RWPE1 (cell line): ENCODE results near the gene GRIK2.

ENCODE experiments used
- CTCF ChIA-PET: fragments of 350-600 bp; sonication (Branson Sonifier 250); formaldehyde crosslinking; extraction: SDS; loops from one replicate; lab custom pipeline; 2021; lab: Yijun Ruan, JAX
- POLR2A ChIA-PET: fragments of 400-600 bp; formaldehyde crosslinking; extraction: SDS; loops from one replicate; lab custom pipeline; 2020; ENCODE audit warnings: antibody characterized with exemption; ENCODE audit not compliant: low non-redundant PET; lab: Yijun Ruan, JAX
- DNase-seq: peaks from one replicate; pipeline ENCODE4 v3.0.0; 2012; ENCODE audit warnings: low spot score
- H3K27ac ChIP-seq: fragments of 450-650 bp; 2 replicates; pipeline ENCODE4 v1.5.1; 2017
- TF ChIP-seq, protein P1 (sequence below): fragments of 450-650 bp; conservative IDR thresholded peaks from 2 replicates; pipeline ENCODE4 v1.5.1; 2017; ENCODE audit warnings: low read depth, mild to moderate bottlenecking

The GRIK2 gene

DNA sequence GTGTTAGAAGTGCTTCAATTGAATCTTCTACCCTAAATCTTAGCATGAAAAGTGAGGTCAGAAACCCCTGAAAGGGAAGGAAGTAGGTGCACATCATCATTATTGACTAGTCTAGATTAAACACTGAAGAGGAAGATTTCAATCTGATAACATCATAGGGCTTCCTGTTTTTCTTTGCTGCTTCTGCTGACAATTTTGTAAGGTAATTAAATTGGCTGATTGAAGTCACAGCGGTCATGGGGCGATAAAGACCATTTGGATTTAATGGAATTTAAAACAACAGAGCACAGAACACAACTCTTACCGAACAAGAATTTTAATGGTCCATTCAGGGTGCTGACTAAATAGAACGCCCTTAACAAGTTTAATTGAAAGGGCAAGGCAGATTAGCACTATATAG, 11.3 kb downstream of the GRIK2 start:
- ChIA-PET CTCF (no interaction called here), POLR2A (no interaction called here)
- TF ChIP-seq, protein P1, sequence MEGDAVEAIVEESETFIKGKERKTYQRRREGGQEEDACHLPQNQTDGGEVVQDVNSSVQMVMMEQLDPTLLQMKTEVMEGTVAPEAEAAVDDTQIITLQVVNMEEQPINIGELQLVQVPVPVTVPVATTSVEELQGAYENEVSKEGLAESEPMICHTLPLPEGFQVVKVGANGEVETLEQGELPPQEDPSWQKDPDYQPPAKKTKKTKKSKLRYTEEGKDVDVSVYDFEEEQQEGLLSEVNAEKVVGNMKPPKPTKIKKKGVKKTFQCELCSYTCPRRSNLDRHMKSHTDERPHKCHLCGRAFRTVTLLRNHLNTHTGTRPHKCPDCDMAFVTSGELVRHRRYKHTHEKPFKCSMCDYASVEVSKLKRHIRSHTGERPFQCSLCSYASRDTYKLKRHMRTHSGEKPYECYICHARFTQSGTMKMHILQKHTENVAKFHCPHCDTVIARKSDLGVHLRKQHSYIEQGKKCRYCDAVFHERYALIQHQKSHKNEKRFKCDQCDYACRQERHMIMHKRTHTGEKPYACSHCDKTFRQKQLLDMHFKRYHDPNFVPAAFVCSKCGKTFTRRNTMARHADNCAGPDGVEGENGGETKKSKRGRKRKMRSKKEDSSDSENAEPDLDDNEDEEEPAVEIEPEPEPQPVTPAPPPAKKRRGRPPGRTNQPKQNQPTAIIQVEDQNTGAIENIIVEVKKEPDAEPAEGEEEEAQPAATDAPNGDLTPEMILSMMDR: no peak
- no peak for DNase-seq
- no peak overlapping the region for H3K27ac ChIP-seq

DNA sequence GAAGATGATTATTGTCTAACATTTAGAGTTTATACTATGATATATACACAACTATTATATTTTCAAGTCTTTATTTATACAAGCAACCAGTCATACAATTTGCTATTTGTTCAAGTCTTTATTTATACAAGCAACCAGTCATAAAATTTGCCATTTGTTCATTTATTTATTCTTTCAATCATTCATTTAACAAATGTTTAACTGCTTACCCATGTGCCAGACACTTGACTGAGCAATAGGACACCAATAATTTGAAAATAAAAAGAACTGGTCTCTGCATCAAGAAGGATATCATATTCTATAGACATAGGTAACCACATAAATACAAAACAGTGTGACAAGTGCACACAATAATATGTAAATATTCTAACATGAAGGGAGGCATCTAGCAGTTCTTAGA, 20.3 kb downstream of the GRIK2 start:
- TF ChIP-seq, protein P1: no peak
- no peak for DNase-seq
- no peak overlapping the region for H3K27ac ChIP-seq
- ChIA-PET POLR2A (no interaction called here), CTCF (no interaction called here)

DNA sequence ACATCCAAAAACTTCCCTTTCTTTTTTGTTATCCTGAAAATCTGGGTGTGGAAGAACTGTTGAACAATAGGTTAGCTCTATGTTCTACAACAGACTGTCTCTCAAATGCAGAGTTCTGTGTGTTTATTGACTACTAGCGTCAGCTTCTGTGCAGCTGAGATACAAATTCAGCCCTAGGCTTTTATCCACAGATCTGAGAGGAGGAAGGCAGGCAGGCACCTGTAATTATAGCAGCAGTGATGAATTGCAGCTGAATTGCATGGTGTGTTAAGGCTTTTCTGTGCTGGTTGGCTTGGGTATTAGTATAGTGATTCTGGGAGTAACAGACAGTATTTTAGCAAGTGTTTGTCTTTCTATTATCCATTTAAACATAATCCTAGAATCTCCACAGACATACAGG, 24.4 kb downstream of the GRIK2 start:
- POLR2A ChIA-PET: no interaction called here
- no peak for DNase-seq
- TF ChIP-seq, protein P1: no peak
- no peak overlapping the region for H3K27ac ChIP-seq
- CTCF ChIA-PET: no interaction called here

DNA sequence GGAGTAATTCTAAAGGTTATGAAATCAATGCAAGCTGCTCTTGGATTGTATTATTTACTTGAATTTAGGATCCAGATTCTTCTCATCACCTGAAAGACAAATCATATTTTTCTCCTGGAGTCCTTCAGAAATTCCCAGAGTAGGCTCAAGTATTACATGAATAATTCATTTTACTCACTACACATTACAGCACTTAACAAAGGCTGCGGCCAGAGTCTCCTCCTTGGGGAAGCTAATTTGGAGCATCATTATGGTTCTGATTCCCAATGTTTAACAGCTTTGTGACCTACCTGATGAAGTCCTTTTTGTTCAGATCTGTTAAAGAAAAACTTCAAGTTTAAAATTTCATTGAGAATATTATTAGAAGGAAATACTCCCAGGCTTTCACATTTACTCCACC, 28.7 kb downstream of the GRIK2 start:
- no peak for DNase-seq
- ChIA-PET POLR2A (no interaction called here), CTCF (no interaction called here)
- TF ChIP-seq, protein P1: no peak
- H3K27ac ChIP-seq: no peak overlapping the region

DNA sequence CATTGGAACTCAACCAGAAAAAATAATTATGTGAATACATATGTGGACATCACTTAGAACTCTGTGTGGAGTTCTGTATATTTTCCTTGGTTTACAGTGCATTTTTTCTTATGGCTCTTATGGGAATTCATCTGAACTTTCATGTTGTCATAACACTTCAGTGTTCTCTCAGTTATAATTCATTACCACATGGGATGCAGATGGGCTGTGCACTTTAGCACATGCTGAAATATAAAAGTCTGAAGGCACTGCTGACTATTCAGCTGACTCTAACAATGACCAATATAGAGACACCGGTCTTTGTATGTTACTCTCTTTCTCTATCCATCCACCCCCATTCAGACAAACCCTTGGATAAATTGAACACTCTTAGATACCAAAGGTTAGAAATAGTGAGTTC, 29.3 kb downstream of the GRIK2 start:
- CTCF ChIA-PET: no interaction called here
- TF ChIP-seq, protein P1: no peak

DNA sequence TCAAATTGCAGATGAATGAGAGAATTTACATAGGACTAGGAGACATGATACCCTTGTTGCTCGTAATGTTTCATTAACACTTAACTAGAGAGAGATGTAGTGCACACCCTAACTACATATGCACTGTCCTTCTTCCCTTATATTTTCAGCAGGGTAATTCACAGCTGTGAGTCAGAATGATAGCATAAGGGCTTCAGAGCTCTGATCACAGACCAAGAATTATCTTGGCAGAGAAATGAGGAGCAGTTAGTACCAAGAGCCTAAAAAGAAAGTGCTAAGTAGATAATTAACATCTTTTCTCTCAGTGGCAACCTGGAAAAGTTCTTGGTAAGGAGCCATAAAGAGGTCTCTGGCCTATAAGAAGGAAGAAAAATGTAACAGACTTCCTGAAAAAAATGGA, 35.8 kb downstream of the GRIK2 start:
- POLR2A ChIA-PET: no interaction called here
- CTCF ChIA-PET: no interaction called here
- no peak for DNase-seq
- H3K27ac ChIP-seq: no peak overlapping the region
- TF ChIP-seq, protein P1: no peak

More for the DNA sequence above, 29.3 kb downstream of the GRIK2 start:
- no peak overlapping the region for H3K27ac ChIP-seq
- POLR2A ChIA-PET: no interaction called here
- DNase-seq: no peak

DNA sequence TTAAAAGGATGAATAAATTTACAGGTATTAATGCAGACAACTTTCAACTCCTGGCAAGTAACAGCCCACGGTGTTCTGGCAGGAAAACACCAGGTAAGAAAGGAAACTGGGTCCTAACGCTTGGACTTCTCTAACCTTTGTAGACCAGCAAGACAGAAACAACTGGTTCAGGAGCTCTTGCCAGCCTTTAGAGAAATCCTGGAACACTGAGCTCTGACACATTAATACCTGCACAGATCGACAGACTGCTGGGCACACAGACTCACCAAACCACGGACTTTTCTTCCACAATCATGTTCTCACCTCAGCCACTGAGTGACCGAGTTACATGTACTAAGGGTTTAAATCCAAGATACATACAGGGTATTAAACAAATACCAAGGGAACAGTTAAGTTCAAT, 36.3 kb downstream of the GRIK2 start:
- ChIA-PET CTCF (no interaction called here), POLR2A (no interaction called here)
- DNase-seq: no peak
- TF ChIP-seq, protein P1: no peak
- H3K27ac ChIP-seq: no peak overlapping the region
